Measurements from ENCODE around the gene CTBP2. TPM values are rescaled to one million over a fixed set of nuclear protein-coding genes. Genes with fewer than 3 reads are reported as not detected.

Gene CTBP2
- total RNA-seq, 1 donor from 2014 or later, result 127 TPM

GRCh38 chr10:125124115-125124487 lies 36.3 kb downstream of the CTBP2 start:
- peaks cover 57% of the 10 kb centered on the region for H3K4me1 Mint-ChIP-seq
- no peak overlapping the region for H3K27ac Mint-ChIP-seq (ENCODE audit: unreplicated experiment)
- peaks cover 14% of the 10 kb centered on the region for H3K36me3 Mint-ChIP-seq (ENCODE audit: low read depth)
- no peak for DNase-seq (ENCODE audit: low read depth, low spot score)
- H3K4me3 Mint-ChIP-seq, result no peak overlapping the region
- TF ChIP-seq CTCF (conservative IDR thresholded peaks at IDR 0.05), result no peak
- H3K9me3 Mint-ChIP-seq, result no peaks in the 10 kb centered on the region
- H3K27me3 Mint-ChIP-seq (ENCODE audit: low read depth), result no peaks in the 10 kb centered on the region

GRCh38 chr10:125123476-125124114 lies 36.8 kb downstream of the CTBP2 start:
- DNase-seq (ENCODE audit: low read depth, low spot score), result no peak
- H3K36me3 Mint-ChIP-seq (ENCODE audit: low read depth), result peaks cover 10% of the 10 kb centered on the region
- no peaks in the 10 kb centered on the region for H3K27me3 Mint-ChIP-seq (ENCODE audit: low read depth)
- H3K27ac Mint-ChIP-seq (ENCODE audit: unreplicated experiment), result no peak overlapping the region
- no peak for TF ChIP-seq CTCF (conservative IDR thresholded peaks at IDR 0.05)
- H3K4me1 Mint-ChIP-seq, result peaks cover 57% of the 10 kb centered on the region
- H3K4me3 Mint-ChIP-seq, result no peak overlapping the region
- H3K9me3 Mint-ChIP-seq, result no peaks in the 10 kb centered on the region

- H3K27me3 Mint-ChIP-seq (ENCODE audit: low read depth), result no peaks in the 10 kb centered on the region
- H3K27ac Mint-ChIP-seq (ENCODE audit: unreplicated experiment), result no peak overlapping the region
- TF ChIP-seq CTCF (conservative IDR thresholded peaks at IDR 0.05), result no peak
- H3K4me3 Mint-ChIP-seq, result no peak overlapping the region
- peaks cover 54% of the 10 kb centered on the region for H3K4me1 Mint-ChIP-seq
- H3K36me3 Mint-ChIP-seq (ENCODE audit: low read depth), result peaks cover 8% of the 10 kb centered on the region
- no peak for DNase-seq (ENCODE audit: low read depth, low spot score)
- H3K9me3 Mint-ChIP-seq, result no peaks in the 10 kb centered on the region
These were observed 37.8 kb downstream of the CTBP2 start for GRCh38 chr10:125122566-125122965.

GRCh38 chr10:125121003-125121402 lies 39.4 kb downstream of the CTBP2 start:
- Mint-ChIP-seq H3K27ac (ENCODE audit: unreplicated experiment) (no peak overlapping the region), H3K36me3 (ENCODE audit: low read depth) (peaks cover 2% of the 10 kb centered on the region), H3K4me3 (no peak overlapping the region), H3K4me1 (peaks cover 45% of the 10 kb centered on the region), H3K9me3 (no peaks in the 10 kb centered on the region), H3K27me3 (ENCODE audit: low read depth) (no peaks in the 10 kb centered on the region)
- DNase-seq (ENCODE audit: low read depth, low spot score), result no peak
- no peak for TF ChIP-seq CTCF (conservative IDR thresholded peaks at IDR 0.05)

GRCh38 chr10:125120053-125120710 lies 40.2 kb downstream of the CTBP2 start:
- Mint-ChIP-seq H3K4me1 (peaks cover 38% of the 10 kb centered on the region), H3K27me3 (ENCODE audit: low read depth) (no peaks in the 10 kb centered on the region), H3K27ac (ENCODE audit: unreplicated experiment) (peak overlapping the region; percentile 86), H3K9me3 (no peaks in the 10 kb centered on the region), H3K36me3 (ENCODE audit: low read depth) (peaks cover 2% of the 10 kb centered on the region), H3K4me3 (no peak overlapping the region)
- no peak for TF ChIP-seq CTCF (conservative IDR thresholded peaks at IDR 0.05)
- no peak for DNase-seq (ENCODE audit: low read depth, low spot score)
